Mammary epithelial cell (primary cell): ENCODE measurements around the gene EFCAB8.

Experiments used
- EZH2 ChIP-seq: IDR thresholded peaks from 2 replicates; pipeline ENCODE4 v1.6.1; 2012; ENCODE audit warnings: low read length, inconsistent platforms, borderline replicate concordance
- TF ChIP-seq, protein P1 (sequence below), 2 donors: IDR thresholded peaks in 1 of 2; conservative IDR thresholded peaks in 1 of 2; 2 replicates each; pipeline ENCODE4 v1.5.1; 2011 to 2012; ENCODE audit warnings: inconsistent platforms in 2 of 2, low read length in 2 of 2, mild to moderate bottlenecking in 2 of 2, control low read depth in 1 of 2, low read depth in 1 of 2; ENCODE audit not compliant: insufficient read depth in 1 of 2; ENCODE audit errors: extremely low read depth in 1 of 2

DNA sequence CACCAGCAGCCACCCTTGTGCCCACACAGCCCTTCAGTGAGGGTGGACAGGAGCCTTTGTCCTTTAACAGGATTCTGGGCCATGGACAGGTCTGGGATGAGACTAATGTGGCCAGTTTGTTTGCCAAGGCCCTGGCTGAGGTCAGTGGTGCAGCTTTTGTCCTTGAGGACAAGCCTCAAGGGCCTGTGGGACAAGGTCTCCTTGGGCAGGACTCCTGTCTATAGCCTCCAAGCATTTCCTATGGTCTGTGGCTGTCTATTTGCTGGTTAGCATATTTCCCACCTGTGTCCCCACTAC is 101.4 kb downstream of the EFCAB8 start:
- TF ChIP-seq, protein P1, sequence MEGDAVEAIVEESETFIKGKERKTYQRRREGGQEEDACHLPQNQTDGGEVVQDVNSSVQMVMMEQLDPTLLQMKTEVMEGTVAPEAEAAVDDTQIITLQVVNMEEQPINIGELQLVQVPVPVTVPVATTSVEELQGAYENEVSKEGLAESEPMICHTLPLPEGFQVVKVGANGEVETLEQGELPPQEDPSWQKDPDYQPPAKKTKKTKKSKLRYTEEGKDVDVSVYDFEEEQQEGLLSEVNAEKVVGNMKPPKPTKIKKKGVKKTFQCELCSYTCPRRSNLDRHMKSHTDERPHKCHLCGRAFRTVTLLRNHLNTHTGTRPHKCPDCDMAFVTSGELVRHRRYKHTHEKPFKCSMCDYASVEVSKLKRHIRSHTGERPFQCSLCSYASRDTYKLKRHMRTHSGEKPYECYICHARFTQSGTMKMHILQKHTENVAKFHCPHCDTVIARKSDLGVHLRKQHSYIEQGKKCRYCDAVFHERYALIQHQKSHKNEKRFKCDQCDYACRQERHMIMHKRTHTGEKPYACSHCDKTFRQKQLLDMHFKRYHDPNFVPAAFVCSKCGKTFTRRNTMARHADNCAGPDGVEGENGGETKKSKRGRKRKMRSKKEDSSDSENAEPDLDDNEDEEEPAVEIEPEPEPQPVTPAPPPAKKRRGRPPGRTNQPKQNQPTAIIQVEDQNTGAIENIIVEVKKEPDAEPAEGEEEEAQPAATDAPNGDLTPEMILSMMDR (conservative IDR thresholded peaks at IDR 0.05 in 1 of 2, IDR thresholded peaks at IDR 0.05 in 1 of 2; ENCODE audit: extremely low read depth in 1 of 2, insufficient read depth in 1 of 2, low read depth in 1 of 2, low read length in 2 of 2): no peak
- no peak for TF ChIP-seq EZH2
